DMS 273 treated with DMSO at 0.1 percent for 48 hours (cell line): ENCODE data around the gene DLG2.

Experiments
- DNase-seq: peaks from one replicate; lab custom pipeline; 2025; lab: John Stamatoyannopoulos, UW

Gene DLG2

DNA sequence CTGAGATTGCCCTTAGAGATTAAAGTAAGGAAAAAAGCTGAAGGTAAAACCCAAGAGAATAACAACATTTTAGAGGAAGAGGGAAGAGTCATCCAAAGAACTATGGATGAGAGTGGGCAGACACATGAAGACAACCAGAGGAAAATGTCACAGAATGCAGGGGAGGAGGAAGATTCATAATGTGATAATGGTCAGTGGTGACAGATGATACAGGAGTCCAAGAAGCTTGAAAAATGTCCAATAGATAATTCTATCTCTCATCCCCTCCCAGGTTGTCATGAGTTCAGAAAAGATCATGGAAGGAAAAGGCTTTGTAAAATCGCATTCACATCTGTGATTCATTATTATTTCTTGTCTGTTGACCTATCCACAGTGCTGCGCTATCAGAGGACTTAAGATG is 2058.6 kb downstream of the DLG2 start:
- no peak for DNase-seq

DNA sequence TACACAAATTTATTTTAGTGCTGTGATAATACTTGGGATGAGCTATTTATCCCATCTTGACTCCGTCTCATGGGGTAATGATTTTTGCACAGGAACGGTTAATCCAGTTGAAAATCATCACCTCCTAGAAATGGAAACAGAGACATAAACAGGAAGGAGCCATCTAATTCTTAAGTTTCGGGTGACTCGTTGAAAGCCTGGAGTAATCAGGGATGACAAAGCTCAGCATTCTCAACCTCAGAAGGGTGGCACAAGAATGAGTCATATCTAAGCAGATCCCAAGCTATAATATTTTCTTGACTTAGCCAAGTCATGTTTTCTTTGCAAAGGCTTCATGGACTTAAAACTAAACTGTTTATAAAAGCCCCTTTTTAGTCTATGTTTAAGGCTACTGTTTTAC is 2060.2 kb downstream of the DLG2 start:
- no peak for DNase-seq

DNA sequence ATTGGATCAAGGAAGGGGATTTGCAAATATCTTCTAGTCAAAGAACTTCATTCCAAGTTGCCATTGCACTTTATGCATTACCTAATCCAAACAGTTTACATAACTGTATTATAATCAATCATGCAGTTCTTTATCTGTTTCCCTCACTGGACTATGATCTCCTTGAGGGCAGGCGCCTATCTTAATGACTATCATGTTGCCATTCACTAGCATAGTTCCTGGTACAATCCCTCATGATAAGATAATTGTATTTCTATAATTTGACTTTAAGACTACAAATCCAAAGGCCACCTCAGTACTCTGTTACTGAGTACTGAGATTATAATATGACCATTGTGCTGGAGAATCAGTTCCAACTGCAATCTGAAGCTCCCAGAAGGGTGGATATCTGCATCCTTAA is 2062.3 kb downstream of the DLG2 start:
- DNase-seq: no peak

DNA sequence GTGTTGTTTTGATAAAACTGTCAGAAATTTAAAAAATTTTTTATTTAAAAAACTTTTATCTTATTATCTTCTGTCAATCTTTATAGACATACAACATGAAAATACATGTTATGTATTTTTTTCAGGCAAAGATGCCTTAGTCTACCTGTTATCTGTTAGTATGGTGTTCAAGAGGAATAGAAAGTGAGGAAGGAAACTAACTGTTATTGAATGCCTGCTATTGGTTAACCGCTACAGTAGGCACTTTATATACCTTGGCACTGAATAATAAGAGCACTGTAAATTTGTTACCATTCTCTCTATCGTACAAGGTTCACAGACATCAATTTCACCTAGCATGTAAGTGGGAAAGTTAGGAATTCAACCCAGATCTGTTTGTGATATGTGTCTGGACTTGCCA is 2068.9 kb downstream of the DLG2 start:
- no peak for DNase-seq

DNA sequence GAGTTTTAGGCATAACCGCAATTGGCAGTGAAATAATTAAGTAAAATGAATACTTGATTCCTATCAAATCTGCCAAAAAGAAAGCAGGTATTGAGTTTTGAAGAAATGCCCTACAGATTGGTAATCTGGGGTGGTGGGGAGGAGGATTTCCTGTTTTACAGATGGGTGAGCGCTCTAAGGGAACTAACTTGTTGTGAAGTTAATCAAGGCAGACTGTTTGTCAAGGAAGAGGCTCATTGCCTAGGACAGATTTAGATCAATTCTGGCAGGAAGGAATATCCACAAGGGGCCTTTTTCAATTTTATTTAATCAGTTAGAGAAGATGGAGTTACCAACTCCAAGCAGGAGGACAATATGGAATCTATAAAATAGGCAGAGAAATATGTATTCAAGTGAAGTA is 2069.5 kb downstream of the DLG2 start:
- DNase-seq: no peak

DNA sequence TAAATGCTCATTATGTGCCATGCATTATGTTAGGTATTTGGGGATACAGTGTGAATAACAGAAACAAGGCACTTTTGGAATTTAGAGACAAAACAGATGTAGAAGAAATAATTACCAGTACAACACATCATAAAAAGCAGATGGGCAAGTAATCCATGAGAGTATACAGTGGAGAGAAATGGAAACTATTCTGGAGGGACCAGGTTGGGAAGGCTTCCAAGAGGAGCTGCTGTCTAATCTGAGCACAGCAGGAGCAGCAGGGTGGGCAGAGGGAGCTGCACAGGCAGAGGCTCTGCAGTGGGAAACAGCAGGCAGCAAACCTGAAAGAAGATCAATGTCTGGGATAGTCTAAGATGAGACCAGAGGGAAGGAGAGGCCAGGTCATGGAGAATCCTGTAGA is 2072.3 kb downstream of the DLG2 start:
- peak; percentile 17 for DNase-seq

DNA sequence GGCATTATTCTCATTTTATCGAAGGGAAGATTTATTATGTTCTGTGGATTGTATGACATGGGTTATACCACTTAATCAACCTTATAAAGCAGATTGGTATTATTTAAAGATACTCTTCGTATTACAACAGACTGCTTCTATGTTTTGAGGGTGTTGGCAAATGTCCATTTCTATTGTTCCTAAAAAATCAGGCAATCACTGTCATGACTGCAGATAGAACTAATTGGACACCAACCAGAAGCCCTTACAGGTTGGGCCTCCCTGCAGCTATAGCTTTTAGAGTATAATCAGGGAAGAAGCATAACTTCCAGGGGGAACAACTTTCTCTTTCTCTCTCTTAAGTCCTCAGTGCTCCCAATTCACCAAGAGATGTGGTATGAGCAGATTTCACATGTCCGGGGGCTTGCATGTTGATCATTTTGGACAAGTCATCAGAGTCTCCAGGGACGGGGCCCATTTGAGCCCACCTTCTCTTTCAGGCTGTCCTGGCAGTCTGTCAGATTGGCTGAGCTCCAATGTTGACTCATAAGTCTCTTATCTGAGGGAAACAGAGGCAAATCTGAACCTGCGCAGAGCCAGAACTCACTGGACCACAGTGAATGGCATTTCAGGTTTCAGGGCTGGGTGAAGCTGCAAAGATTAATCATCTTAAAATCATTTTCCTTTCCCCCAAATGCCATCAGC is 2077.0 kb downstream of the DLG2 start:
- no peak for DNase-seq

DNA sequence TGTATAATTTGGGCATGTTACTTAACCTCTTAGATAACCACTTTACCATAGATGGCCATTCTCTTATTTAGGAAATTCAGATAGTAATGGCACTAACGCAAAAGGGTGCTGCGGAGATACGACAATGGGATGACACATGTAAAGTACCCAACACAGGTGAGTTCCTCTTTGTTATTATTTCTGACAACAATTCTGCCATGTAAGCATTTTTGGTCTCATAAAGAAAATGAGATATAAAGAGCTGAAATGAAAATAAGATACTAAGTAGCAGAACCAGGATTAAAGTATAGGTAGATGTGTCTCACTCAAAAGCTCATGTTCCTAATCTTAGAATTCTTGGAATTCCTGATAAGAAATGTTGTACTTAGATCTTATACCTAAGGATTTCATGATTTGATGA is 2080.8 kb downstream of the DLG2 start:
- DNase-seq: no peak

DNA sequence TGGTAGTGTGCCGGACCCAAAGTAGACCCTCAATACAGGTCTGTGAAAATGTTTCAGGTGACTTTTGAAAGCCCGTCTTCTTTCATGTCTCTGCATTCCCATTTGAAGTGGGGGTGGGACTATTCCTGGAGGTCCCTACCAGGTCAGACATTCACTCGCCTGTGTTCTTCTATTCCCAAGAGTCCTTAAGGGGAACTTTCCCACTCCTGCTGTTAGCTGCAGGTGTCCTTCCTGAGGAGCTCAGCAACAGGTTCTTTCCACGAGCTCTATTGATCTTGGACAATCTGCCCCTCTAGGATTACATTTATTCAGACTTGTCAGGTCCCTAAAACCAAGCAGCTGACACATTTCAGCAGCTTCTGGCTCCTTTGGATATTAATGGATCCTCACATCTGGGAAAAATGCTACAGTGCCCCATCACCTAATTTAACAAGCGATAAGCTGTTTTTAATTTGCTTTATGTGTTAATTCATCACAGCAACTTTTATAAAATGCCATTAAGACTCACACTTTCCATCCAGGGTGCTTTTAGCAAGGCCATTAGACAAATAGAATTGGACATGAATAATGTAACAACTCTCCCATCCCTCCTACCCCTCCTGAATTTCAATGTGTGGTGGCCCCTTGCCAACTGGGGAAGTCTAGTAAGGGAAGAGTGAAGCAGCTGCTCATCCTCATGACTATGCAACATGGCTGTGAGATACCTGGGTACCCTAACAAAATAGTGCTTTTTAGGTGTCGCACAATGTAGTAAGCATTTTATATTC is 2081.5 kb downstream of the DLG2 start:
- no peak for DNase-seq

DNA sequence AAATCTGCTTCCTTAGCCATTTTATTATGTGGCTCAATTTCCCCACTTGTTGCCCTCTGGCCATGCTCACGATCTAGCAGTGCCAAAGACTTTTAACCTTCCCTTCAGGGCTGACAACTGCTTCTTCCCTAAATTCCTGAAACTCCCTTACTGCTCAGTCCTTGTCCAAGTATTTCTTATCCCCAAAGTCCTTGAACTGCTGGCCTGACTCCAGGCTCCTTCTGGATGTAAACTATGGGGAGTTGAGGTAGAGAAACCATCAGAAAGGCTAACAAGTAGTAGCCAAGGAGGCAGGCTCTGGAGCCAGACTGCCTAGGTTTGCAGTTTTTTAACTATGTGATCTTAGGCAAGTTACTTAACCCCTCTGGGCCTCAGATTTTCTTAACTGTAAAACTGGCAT is 2082.3 kb downstream of the DLG2 start:
- DNase-seq: no peak

DNA sequence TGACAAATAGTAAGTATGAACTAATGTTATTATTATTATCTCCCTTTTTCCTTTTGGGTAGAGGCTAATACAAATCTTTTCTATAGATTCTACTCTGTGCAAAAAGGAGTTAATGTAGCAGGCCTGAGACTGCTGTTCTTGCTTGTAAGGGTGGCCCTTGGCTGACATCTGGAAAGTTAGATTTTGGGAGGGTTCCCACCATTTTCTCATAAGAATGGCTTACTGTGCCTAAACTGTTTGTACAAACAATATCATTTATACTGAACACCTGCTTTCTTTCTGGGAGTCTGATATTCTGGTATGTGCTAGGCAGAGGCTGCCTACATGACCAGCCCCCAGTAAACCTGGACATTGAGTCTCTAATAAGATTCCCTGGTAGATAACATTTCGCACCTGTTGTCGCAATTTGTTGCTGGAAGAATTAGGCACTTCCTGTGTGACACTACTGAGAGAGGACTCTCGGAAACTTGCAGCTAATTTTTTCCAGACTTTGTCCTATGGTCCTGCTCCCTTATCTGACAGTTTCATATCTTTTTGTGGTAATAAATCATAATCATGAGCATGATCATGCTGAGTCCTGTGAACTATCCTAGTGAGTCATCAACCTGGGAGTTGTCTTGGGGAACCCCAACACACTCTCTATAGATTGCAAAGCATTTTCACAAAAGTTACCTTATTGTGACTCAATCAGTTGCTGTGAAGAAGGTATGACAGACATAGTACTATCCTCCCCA is 2083.3 kb downstream of the DLG2 start:
- no peak for DNase-seq

DNA sequence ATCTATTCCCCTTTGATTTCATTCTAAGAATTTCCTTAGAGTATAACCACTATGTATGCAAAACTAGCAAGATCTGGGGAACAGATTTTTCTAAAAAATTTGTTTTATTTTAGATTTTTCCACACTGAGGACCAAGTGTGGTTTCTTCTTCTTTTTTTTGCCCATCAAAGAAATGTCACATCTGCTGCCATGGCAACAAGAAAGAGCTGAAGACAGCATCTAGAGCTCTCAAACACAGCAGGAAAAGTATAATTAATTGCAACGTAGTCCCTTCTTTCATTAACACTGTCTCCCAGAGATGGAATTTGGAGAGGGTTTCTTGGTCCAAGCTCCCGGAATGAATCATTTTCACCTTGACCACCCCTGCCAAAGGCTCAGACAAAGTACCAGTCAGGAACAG is 2084.3 kb downstream of the DLG2 start:
- DNase-seq: no peak

DNA sequence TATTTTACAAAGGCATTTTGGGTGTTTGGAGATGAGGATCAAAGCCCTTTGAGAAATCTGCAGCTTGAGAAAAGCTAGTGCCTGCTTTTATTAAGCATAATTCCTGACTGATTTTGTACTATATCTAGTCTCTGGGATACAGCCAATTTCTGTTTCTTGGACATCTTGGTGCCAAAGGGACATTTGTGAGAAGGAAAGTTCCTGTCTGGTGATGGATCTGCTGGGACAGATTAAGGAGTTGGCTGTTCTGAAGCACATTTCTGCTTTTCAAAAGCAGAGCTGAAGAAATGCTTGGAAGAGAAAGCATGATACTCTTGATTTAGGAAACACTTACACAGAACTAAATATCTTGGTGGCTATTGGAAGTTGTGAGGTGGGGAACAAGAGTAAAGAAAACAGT is 2086.4 kb downstream of the DLG2 start:
- no peak for DNase-seq

DNA sequence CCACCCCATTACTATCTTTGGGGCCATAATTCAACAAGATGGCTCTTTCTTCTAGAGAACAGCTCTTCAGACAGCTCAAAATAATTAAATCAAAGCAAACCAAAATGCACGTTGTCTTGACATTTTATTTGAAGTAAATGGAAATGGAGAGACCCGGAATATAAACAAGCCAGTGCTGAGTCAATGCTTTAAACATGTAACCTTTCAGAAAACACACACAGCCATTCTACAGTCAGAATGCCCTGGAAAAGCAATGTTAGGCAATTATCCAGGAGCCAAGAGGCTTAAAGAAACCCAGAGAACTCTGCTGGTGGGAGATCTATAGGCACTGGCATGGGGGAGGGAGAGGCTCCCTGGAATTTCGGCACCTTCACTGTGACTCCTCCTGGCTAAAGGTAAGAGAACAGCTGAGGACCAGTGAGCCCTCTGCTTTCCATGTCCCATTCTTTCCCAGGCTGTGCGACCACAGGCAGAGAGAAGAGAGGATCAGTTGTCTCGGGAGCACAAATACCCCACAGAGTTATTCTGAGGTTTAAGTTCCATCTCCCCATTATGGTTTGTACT is 2086.9 kb downstream of the DLG2 start:
- no peak for DNase-seq

DNA sequence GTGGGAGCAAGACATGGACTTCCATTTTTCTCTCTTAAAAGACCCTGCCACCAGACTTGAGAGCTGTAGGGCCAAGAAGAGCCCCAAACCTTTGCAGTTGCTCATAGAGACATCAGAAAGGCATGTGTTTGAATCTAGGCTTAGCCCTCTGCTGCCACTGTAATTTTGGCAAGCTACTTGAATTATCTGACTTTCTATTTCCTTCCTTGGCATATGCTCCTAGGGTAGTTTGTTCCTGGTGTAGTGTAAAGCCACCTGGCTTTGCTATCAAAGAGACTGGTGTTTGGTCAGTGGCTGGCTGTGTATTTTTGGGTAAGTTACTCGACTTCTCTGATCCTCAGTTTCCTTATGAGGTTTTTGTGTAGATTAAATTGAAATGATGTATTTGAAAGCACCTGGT is 2088.9 kb downstream of the DLG2 start:
- no peak for DNase-seq

DNA sequence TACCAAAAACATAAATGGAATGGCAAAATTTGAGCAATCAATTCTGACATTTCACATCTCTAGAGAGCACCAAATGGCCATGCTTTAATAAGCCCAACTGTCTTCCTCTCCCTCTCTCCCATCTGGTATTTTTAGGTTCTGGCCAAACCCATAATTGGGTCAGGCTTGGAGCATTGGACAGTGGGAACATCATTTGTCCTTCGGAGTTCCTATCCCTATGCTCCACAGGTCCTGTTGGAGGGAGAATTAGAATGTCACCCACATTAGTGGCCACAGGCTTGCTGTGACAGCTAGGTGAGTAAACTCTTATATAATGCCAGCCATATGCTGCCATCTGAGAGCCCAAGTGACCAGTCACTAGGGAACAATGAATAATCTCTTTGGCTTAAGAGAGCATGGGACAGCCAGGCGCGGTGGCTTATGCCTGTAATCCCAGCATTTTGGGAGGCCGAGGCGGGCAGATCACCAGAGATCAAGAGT is 2090.0 kb downstream of the DLG2 start:
- DNase-seq: no peak

DNA sequence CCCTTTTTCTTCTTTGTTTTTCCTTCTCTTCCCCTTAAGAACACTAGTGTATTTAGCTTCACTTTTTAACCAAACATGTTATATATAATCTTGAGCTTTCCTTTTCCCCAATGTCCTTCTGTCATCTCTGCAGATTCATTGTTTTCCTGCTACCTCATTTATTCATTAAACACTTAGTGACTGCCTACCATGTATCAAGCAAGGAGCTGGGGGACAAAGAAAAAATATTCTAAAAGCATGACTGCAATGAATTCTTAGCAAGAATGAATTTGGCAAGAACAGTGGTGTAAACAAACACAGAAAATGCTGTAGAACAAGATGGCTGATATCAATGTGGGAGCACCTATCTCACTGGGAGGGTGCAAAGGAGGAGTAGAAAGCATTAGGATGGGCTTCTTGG is 2094.0 kb downstream of the DLG2 start:
- no peak for DNase-seq

DNA sequence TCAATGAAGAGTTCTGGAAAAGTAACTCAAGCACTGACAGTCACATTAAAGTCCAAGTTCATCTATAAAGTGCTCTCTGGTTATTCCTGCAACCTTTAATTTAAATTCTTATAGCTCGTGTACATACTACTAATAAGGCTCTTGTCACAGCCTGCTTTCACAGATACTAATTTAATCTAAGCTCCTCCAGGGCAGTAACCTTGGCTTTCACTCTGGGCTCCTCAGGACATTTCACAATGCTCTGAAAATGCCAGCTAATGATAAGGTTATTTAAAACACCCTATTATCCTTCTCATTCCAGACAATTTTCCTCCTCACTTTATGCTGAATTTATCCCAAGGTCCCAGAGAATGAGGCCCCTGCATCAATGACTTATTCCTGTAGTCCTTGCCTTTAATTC is 2098.3 kb downstream of the DLG2 start:
- no peak for DNase-seq

DNA sequence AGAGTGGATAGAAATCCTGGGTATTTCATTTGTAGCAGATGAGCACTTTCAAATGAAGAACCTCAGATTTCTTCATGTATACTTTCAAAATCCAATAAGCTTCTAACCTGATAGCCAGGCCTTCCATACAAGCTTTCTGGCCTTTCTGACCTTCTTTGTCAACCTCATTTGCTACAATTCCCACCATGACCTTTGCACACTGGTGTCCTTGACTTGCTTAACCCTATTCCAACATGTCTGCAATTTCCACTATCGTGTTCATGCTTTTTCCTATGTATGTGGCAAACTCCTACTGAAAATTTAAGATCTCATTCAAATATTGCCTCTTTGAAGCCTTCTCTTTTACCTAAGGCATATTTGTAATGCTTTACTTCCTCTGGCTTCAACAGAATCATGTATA is 2098.9 kb downstream of the DLG2 start:
- no peak for DNase-seq

DNA sequence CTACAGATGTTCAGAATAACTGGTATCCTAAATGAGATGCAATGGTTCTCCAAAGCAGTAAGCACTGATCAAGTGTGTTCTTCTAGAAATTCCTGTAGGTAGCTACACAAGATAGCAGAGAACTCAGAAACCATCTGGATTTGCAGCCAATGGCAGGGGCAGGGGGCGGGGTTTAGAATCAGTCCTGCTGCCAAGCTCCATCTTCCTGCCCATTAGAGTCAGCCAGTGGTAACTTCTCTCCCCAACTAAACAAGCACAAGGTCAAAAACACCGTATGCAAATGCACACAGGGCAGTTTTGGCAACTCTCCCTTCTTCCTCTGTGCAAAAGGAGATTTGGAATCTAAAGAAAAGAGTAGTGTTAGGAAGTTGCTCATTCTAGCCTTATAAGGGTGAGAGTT is 2103.5 kb downstream of the DLG2 start:
- DNase-seq: no peak

DNA sequence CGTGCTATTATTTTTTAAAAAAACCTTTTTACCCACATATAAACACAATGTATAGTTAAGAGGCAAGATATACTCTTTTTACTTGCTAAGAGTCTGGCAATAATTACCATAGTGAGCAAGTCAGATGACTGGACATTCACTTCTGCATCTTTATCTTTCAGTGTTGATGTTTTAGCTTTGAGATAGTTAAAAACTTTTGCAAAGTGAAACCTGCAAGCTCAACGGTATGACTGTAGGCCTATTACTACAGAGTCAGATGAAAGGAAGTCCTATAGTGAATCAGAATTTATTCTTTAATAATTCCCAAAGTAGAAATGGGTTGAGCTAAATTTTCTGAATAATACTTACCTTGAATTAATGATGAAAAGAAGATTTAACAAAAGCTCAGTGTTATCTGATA is 2104.2 kb downstream of the DLG2 start:
- no peak for DNase-seq

DNA sequence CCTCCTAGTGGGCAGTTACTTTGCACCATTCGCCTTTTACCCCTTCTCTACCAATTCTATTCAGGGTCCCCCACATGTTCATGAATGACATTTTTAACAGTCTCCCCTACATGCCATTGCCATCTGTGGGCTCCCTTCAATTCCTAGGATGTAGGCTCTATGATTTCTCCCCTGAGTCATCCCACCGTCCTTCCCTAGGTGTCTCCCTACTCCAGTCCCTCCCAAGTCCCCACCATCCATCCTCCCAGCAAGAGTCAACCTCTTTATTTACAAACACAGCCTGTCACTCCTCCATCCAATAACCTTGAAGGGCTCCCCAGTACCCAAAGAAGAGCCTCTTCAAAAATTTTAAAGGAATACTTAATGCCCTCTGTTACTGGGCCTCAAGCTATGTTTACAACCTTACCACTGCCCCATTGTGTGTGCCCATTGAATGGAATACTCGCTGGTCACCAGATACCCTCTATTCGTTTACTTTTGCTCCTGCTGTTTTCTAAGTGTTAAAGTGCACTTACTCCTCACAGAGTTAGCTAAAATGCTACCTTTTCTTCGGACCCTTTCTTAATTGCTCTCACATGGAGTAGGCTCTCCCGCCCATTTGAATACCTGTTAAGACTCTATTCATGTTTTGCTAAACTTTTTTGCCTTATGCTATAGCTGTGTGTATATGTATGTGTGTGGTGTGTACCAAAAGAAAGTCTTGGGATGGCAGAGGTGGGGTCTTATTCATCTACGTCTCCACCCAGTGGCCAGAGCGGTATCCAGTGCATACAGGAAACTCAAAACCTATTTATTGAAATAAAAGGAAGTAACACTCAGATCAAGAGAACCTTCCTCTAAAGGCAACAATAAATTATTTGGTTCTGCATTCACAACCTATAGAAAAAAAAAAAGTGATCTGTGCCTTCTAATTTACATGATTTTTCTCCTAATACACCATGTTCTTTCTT is 2105.2 kb downstream of the DLG2 start:
- DNase-seq: no peak
